GM18873 (cell line): Measurements from ENCODE around the gene ARL11.

Experiments
- ATAC-seq: cut with Tn5 transposase; IDR thresholded peaks from one replicate; pipeline ENCODE4 v1.9.1; 2021; ENCODE audit warnings: mild to moderate bottlenecking, moderate library complexity, moderate number of reproducible peaks; ENCODE audit not compliant: unreplicated experiment, low FRiP score

Gene ARL11

DNA sequence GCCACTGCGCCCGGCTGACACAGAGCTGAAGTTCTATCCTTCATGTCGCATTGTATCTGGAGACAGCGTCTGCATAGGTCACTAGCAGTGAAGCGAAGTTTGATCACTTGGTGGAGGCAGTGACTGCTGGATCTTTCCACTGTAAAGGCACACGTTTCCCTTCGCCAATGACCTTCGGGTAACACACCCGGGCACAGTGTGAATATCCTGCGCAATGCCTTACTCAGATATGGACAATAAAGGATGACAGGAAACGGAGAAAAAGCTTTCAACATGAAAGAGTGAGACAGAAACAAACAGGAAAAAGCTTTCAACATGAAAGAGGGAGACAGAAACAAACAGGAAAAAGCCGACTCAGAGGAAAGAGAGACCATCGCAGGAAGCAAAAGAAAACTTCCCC lies 17.1 kb downstream of the ARL11 start:
- no peak for ATAC-seq

DNA sequence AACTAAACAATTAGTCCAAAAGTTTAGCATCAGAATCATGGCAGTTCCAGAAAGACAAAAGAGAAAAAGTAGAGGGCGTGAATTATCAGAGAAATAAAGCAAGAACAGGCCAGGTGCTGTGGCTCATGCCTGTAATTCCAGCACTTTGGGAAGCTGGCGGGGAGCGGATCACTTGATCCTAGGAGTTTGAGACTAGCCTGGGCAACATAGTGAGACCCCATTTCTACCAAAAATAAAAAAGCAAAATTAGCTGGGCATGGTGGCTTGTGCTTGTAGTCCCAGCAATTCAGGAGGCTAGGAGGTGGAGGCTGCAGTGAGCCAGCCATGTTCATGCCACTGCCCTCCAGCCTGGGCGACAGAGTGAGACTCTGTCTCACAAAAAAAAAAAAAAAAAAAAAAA lies 18.4 kb downstream of the ARL11 start:
- no peak for ATAC-seq

DNA sequence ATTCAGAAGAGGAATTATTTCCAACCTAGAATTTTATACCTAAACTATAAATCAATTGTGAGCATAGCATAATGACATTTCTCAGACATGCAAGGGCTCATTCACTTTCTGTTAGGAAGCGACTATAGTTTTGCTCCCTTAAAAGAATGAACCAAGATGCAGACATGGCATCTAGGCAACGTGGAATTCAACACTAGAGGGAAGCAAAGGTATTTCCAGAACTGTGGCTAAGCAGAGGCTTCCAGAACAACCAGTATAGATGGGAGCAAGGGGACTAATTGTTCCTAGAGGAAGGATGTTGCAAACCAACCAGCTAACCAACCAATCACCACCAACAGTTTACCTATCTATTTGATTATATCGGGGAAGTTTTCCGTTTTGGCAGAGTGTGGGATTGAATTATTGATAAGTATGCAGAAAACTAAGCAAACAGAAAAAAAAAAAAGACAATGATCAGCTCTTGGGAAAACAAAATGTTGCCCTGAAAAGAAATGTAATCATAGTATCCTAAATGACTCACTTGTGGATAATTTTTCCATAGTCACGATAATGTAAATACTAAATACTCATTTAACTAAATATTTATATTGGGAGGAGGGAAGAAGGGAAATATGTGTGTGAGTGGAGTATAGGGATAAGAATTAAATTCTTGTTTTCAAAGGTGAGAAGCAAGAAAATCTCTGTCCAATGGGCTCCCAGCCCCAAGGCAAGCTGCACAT lies 21.1 kb downstream of the ARL11 start:
- no peak for ATAC-seq

DNA sequence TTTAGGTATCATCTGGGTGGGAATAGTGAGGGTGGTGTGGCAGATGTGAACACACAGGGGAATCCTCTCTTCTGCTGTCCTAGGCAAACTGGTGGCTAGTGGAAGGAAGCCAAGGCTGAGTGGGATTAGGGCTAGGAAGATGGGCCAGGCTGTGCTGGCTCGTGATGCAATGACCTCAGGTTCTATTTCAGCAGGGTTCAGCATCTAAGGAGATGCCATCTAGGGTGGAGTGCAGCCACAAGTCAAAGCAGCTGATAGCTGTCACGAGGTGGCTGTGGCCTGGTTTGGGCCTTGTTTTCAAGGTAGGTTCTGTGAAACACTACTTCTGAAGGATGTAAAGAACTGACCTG lies 21.6 kb downstream of the ARL11 start:
- no peak for ATAC-seq

DNA sequence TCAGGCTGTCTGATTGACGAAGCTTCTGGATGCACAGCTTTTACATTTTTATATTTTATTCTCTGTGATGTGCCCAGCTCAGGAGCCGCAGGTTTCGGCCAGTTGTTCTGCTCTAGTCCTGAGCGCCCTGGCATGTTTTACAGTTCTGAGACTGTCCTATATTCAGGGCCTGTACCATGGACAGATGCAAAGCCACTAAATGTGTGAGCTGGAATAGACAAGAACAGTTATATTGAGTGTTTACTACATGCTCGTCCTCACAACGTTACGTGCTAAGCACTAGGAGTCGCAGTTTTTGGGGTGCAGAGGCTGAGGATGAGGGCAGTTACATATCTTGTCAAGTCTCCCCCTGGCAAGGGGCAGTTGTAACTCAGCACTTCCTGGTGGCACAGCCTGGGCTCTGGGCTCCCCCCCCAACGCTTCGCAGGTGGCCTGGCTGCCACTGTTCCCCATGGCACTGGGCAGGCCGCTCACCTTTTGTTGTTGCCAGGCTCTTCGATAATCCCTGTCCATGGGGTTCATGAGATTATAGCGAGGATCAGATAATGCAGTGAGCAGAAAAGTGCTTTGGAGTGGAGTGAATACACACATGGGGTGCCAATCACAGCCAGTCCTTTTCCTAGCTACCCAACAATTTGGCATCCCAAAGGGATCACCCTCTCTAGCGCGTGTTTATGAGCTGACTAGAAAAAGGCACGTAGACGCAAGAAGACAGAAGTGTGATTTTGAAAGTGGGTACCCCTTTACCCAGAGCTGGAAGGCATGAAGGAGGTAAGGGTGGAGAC lies 23.5 kb downstream of the ARL11 start:
- ATAC-seq, result no peak

DNA sequence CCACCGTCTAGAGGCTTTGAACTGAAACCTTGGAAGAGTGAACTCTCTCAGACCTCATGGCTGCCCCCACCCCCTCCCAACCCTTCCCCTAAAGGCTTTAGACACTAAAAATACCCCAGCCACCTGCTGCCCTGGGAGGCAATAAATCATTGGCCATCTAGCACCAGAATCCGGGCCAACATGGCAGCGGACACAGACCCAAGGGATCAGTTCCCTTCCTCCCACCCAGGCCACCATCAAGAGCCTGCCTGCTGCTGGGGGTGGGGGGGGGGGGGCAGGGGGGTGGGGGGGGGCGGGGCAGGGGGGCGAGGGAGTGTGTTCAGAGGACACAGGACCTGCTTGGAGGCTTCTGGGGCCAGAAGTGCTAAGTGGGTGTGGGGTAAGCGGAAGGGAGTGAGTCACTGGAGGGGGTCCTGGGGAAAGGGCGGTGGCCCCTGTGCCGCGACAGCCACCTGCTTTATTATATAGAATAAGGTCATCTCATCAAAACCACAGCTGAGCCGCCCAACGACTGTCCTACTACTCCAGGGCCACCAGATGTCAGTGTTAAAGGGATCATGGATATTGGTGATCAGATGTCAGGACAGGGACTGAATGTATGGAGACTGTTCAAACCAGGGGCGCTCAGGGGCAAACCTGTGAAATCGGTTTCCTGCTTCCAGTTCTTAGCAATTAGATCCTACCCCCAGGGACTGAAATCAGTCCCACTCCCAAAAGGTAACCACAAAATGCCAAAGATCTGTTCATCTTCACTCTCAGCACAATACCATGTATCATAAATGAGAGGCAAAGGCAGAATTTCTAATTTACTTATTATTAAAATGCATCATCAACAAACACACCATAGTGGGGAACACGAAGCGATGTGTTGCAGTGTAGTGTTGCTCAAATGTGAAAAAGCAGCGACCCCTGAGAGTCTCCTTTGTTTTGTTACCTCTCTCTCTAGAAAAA lies 24.3 kb downstream of the ARL11 start:
- ATAC-seq, result no peak

DNA sequence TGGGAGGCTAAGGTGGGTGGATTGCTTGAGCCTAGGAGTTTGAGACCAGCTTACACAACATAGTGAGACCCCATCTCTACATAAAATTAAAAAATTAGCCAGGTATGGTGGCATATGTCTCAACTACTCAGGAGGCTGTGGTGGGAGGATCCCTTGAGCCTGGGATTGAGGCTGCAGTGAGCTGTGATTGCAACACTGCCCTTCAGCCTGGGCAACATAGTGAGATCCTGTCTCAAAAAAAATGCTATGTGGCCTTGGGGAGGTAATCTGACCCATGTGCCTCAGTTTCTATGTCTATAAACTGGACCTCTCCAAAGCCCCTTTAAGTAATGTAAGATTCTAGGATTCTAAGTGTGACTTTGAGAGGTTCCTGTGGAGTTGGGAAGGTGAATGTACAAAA lies 25.2 kb downstream of the ARL11 start:
- no peak for ATAC-seq

DNA sequence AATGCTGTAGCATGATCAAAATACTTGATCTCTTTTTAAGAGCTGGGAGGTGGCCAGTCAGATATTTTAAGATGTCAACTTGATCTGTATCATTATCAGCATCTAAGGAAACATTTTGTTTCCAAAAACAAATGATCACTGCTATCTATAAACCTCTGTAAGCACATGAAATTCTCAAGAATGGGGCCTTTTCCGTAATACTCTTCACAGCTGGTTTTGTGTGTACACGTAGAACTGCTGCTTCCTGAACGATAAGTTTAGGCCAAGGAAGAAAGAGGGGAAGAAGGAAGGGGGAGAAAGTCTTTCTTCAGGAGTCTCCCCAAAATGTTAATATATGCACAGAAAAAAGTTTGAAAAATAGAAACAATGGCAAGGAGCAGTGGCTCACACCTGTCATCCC lies 25.7 kb downstream of the ARL11 start:
- ATAC-seq, result no peak

DNA sequence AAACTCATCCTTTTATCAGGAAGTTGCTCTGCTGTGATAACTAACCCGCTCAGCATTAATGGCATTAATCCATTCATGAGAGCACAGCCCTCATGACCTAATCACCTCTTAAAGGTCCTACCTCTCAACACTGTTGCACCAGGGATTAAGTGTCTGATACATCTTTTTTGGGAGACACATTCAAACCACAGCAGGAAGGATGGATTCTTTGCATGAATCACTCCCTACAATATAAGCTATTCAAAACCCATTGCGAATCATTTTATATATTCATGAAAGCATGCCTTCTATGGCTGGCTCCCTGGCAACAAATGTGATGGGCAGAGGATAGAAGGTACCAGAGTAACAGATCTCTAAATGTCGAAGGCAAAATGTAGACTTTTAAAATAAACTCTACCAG lies 27.6 kb downstream of the ARL11 start:
- no peak for ATAC-seq

DNA sequence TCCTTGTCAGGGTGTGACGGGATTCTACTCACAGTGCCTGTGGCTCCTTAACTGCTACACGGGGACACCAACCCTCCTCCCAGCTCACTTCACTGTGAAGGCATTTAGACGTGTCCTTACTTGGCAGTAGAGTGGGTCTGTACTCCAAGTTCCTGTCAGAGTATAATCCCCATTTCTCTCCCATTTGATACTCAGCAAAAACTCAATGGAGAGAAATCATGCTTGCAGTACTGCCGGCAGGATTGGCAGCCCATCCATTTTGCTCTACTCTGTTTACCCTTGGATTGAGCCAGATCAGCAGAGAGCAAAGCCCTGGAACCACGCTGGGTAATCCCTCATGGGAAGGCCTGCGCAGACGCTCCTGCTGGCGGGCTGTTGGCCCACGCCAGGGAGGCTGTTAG lies 28.9 kb downstream of the ARL11 start:
- no peak for ATAC-seq

DNA sequence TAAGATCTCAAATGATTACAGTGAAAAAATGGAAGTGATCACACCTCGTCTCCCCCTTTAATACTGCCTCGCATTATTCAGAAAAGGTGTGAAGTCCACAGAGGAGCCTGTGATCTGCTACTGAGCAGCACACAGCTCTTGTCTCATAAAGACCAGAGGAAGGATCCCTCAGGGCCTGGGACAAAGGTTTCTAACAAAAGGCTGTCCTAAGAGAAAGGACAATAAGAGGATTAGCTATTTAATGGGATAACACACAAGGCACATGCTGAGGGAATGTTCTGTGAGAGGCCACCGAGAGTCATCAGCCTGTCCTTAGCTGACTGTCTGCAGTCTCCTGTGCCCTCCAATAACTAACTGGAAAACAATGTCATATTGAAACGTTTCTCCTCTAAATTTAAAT lies 36.3 kb downstream of the ARL11 start:
- ATAC-seq, result no peak

DNA sequence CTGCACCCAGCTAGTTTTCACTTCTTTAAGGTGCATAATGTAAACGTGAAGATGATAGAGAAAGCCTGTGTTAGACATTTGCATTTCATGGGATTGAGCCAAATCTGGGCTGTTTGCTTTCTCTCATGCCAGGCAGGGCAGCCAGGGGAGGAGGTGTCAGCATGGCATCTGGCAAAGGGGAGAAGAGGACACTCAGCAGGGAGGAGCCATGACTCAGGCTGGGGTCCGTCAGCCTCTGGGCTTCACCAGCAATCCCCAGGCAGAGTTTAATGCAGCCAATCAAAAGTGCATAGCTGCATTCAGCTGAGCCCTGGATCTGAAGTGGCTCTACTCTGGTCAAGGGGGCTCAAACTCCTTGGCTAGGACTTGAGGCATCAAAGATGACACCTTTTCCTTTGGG lies 39.5 kb downstream of the ARL11 start:
- ATAC-seq, result no peak

DNA sequence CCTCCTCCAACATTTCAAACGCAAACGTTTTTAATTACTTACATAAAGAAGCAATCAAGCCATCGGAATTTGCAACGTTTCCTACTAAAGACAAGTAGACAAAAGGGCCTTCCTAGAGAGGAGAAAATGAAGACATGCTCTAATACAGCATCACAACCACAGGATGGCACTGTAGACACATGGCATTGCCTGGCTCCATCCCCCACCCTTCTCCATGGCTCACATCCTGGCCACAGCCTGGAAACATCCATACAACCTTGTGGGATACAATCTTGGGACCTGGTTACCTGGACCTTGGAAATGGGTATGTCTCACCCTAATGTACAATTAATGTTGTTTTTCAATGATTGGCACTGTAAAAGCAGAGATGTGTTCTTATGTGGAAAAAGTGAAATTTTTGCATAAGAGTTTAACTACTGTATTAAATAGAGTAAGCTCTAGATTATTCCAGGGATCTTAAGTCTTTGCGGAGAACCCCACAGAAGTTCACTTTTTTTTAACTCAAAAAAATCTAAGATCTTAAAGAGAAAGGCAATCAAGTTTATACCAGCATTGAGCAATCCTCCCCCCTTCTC lies 41.5 kb downstream of the ARL11 start:
- no peak for ATAC-seq

DNA sequence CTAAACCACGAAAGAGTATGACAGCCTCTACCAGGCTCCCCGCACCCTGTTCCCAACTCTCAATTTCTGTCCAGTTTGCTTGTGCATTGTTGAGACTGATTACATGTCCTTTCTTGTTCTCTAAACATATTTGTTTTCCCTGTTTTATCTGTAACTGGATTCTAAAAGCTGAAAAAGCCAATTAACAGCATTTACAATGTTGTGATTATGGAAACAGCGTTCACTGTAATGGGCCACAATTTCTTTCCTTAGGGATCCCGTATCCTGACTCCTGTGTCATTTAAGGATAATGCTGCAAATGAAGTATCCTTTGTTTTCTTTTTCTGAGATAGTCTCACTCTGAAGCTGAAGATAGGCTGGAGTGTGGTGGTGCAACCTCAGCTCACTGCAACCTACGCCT lies 42.5 kb downstream of the ARL11 start:
- ATAC-seq, result no peak

DNA sequence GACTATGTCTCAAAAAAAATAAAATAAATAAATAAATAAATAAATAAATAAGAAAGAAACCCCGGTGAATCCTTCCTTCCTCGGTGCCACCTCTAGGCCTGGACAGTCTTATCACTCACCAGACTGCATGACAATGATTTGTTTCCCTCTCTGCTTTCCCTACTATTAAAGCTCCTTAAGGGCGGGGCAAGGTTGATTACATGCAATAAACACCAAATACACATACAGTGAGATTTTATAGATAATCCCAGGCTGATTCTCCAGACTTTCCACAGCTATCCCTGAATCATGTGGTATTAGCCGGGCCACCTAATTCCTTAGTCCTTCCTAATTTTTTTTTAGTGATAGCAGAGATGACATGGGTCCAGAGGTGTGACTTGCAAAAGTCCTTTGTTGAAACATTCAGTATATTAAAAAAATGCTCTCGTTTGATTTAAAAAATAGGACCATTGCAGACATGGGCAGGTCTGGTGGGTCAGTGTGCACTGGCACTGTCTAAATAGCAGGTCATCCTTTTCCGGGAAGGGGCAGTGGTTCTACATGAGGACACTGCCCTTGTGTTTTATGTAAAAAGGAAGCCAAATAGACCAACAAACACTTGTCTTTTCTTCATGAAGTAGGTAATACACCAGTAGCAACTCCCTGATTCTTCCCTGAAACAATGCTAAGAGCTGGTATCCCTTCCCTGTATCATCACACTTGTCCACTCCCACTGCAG lies 48.4 kb downstream of the ARL11 start:
- ATAC-seq, result no peak

DNA sequence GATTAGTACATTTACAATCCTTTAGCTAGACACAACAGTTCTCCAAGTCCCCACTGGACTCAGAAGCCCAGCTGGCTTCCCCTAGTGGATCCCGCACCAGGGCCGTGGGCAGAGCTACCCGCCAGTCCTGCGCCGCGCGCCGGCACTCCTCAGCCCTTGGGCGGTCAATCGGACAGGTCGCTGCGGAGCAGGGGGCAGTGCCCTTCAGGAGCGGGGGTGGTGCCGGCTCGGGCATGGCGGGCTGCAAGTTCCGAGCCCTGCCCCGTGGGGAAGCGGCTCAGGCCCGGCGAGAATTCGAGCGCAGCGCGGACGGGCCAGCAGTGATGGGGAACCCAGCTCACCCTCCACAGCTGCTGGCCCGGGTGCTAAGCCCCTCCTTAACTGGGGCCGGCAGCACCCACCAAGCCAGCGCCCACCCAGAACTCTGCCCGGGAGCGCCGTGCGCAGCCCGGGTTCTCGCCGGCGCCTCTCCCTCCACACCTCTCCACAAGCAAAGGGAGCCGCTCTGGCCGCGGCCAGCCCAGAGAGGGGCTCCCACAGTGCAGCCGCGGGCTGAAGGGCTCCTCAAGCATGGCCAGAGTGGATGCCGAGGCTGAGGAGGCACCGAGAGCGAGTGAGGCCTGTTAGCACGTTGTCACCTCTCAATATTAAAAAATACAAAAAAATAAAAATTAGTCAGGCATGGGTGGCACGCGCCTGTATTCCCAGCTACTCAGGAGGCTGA lies 50.0 kb downstream of the ARL11 start:
- ATAC-seq, result no peak

DNA sequence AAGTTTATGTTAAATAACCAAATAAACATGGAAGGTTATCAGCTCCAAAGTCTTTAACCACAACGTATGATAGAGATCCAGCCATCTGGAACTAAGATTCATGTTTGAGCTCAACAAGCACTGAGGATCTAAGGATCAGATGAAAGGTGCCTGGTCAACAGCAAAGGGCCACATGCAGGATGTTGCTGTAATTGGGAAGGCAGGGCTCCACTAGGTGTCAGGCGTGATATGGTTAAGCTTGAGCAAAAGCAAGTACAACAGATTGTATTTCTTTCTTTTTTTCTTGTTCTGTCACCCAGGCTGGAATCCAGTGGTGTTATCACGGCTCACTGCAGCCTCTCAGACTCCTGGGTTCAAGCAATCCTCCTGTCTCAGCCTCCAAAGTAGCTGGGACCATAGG lies 50.9 kb downstream of the ARL11 start:
- ATAC-seq, result no peak

DNA sequence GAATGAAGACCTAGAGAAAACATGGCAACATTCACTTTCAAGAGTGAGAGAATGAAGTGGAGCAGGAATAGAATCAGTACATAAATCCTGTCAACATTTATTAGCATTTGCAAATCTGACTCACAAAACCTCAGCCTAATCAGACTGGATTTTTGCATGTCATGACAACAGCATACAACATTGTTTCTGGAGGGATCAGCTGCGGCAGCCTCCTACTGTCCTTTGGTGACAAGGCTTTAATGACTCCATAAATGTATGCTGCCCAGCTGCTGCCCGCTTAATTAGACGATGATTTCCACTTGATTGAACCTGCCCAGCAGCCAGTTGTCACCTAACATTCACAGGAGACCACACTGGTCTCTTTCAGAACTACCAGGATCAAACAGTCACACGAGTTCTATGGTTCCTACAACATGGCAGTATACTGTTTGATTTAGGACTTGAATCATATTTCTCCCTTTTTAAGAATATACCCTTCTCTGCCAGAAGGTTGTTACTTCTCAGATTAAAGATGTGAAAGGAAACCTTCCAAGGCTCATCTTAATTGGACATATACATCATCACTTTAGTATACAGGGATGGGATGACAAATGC lies 53.6 kb downstream of the ARL11 start:
- no peak for ATAC-seq
